NOMO-1 (cell line): ENCODE data around the gene GRID1.
"Not testable (repeated sequence)": the region's sequence is repeated elsewhere in the genome, so short reads cannot be mapped to it uniquely, and the experiment has no call there.

ENCODE experiments used
- DNase-seq, 2 experiments: peaks; one replicate each; lab custom pipeline; 2025; ENCODE audit not compliant: unreplicated experiment in 2 of 2; lab: John Stamatoyannopoulos, UW

Gene GRID1

GRCh38 chr10:86032087-86032486, 334.5 kb downstream of the GRID1 start:
- not testable (repeated sequence) for DNase-seq

DNA sequence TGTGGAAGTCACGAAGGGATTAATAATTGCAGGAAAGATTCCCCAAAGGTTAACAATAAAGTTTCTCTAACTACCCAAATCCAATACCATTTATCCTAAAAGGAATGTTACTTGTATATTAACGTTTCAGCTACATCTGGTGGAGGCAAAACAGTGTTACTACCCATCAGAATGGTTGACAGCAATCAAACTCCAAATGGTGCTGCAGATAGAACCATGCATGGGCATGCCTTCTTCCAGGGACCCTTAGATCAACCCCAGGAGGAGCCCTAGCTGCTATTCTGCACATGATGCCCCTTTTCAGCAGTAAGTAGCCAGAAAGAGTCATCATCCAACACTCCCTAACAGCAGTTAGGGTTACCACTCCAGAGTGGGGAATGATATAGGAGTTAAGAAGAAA, 336.3 kb downstream of the GRID1 start:
- DNase-seq, result no peak

- no peak for DNase-seq
Observed at GRCh38 chr10:86027346-86027745, 339.2 kb downstream of the GRID1 start.

GRCh38 chr10:86025509-86025908, 341.1 kb downstream of the GRID1 start:
- no peak for DNase-seq

DNA sequence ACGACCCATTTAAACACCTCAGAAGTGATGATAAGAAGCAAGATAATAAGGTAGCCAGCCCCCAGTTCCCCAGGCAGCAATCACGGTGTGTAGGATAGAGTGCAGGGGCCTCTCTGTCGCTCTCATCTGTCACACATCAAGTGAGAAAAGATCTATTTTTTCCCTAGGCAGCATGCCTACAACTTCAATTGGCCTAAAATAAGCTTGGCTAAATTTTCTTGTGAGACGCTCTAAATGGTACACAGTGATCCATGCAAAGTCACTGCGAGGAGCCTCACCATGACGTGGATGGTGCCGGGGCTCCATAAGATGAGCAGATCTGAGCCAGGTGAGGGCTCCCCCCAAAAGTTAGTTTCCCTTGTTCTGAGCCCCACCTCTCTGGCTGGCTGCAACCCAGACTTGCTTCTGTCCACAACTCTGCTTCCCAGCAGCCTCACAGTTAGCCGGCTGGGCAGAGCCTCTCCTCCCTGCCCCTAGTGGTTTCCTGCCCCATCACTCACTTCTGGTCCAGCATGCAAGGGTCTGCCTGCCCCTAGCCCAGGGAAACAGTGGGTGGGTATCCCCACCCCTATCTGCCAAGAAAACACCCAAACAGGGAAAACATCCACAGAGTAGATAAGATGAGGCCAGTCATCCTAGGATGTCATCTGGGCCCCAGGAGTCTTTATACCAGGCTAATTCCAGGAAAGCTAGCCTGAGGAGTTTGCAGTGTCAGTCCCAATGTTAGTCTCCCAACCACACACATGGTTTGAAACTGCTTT, 342.1 kb downstream of the GRID1 start:
- no peak for DNase-seq

DNA sequence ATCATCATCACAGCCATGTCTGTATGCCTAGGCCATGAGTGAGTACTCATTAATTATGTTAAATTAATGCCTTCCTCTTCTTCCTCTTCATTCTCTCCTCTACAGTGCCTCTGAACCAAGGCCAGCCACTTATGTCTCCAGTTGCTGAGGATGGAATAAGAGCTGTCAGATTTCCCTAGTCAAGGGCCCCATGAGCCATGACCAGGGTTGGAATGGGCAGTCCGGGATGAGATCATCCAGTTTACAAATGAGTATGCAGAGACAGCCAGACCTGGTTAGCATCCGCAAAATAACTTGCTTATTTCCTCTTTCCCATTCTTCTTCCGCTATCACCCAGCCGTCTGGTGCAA, 342.7 kb downstream of the GRID1 start:
- no peak for DNase-seq

DNA sequence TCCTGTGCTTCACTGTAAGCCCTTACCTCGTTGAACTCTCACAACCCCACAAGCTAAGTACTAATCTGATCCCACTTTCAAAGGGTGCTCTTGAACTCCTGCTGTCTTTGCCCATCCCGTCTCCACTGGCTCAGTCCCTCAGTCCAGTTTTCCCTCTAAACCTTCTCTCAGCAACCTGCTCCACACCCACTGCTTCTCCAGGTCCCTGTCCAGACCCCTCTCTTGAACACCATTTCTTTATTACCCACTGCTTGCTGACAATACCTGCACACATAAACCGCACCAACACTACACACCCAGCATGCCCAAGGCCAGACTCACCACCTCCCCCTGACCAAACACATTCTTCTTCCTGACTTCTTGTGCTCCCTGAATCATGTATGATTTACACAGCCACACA, 343.3 kb downstream of the GRID1 start:
- DNase-seq, result no peak

GRCh38 chr10:86022906-86023305, 343.7 kb downstream of the GRID1 start:
- no peak for DNase-seq

DNA sequence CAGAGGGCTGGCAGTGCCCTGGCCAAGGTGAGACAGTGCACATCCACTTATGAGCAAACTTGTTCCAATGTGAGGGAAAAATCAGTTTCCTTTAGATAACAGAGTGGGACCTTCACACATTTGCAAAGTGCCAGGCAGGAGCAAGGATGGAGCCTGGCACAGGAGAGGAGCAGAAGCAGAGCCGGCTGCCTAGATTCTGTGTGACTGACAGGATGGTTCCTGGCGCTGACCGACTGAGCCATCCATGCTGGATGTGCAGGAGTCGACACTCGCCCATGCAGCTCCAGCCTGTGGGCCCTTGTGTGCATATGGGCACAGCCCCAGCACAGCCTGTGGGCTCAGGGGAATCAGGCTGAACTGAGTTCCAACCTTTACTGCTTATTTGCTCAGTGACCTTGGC, 346.5 kb downstream of the GRID1 start:
- no peak for DNase-seq

GRCh38 chr10:86019141-86019540, 347.5 kb downstream of the GRID1 start:
- DNase-seq, result no peak

DNA sequence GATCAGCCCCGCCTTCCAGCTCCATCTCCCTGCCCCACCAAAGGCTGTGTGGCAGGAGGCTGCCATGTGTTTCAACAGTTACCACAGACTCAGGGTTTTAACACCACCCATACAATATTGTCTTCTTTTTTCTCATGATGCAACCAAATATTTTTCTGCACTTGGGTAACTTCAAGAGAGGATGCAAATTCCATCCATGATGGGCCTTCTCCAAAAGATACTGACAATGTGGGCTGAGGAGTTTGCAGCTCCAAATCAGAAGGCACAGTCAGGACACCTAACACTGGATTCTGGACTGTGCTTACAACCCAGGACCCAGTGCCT, 347.9 kb downstream of the GRID1 start:
- DNase-seq, result no peak

GRCh38 chr10:86017841-86018734, 348.5 kb downstream of the GRID1 start:
- no peak for DNase-seq

GRCh38 chr10:86013568-86013967, 353.0 kb downstream of the GRID1 start:
- no peak for DNase-seq

- DNase-seq, result no peak
Observed at GRCh38 chr10:86007171-86007570, 359.4 kb downstream of the GRID1 start.

DNA sequence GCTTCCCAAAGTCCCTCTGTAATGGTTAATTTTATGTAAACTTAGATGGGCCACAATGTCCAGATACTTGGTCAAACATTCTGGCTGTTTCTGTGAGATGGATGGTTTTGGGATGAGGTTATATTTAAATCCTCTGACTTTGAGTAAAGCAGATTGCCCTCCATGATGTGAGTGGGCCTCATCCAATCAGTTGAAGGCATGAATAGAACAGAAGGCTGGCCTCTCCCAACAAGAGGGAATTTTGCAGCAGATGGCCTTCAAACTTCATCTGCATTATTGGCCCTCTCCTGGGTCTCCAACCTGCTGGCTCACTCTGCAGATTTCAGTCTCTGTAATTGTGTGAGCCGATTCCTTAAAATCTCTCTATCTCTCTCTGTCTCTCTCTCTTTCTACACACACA, 362.3 kb downstream of the GRID1 start:
- DNase-seq, result no peak

DNA sequence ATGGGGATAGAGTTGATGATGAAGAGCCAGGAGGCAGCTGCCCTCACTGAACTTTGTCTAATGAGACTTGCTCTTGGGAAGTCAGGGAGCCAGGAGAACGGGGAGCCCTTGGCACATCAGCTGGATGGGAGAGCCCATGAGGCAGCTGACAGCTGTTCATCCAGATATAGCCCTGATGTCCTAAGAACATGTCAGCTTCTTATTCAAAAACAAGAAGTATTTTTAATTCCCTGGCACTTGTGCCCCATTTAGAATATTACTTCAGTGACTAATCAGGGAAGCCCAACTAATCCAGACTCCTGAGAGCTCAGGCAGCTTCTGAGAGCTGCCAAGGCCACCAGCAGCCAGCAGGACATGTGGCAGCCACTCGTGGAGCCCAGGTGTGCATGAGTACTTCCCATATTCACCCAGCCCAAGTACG, 363.4 kb downstream of the GRID1 start:
- no peak for DNase-seq

DNA sequence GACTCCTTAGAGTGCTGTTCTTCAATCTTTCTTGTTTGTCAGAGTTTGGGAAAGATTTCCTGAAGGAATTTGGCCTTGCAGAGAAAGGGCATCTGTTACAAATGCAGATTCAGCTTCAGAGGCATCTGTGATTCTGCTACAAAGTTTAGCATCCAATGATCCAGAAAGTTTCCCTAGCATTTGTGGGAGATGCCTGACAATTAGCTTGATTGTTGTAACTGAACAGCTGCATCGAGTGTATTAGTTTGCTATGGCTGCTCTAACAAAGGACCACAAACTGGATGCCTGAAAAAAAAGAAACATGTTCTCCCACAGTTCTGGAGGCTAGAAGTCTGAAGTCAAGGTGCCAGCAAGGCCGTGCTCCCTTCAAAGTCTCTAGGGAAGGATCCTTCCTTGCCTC, 365.1 kb downstream of the GRID1 start:
- DNase-seq, result no peak

DNA sequence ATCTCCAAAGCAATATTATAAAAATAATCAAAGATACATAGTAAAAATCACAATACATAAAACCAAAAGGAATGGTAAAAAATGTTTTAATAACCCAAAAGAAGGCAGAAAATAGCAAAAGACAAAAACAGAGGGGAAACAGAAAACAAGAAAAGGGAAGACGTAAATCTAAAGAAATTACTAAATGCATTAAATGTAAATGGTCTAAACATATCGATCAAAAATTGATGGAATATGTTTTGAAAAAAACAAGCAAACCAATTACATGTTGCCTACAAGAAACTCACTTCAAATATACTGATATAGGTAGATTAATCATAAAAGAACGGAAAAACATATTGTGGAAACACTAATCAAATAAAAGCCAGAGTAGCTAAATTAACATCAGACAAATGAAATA, 369.1 kb downstream of the GRID1 start:
- no peak for DNase-seq

GRCh38 chr10:85995791-85996190, 370.8 kb downstream of the GRID1 start:
- no peak for DNase-seq

DNA sequence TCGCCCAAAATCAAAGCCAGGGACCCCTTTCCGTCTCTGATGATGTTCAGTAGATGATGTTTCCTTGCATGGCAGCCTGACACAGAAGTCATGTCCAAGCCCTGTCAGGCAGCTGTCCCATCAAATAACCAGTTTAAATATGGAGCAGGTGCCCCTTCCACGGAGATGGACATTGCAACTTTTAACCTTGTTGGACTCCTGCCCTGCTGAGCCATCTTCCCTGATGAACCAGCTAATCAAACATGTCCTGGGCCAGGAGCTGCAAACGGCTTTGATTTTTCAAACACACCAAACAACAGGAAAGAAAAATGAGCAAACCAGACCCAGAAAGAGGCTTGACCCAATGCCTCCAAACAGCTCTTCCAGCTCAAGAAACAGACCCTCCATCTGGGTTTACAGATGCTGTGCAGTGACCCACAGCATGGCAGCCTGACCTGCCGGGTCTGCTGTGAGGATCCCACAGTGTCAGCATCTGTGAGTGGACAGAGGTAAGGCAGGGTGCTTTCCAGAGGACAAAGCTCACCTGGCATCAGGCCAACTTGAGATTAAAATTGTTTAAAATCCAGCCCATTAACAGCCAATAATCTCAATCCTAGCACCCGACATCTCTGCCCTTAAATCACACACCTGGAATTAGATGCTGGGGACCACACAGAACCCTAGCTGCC, 372.6 kb downstream of the GRID1 start:
- no peak for DNase-seq

GRCh38 chr10:85993140-85993539, 373.5 kb downstream of the GRID1 start:
- DNase-seq, result no peak

DNA sequence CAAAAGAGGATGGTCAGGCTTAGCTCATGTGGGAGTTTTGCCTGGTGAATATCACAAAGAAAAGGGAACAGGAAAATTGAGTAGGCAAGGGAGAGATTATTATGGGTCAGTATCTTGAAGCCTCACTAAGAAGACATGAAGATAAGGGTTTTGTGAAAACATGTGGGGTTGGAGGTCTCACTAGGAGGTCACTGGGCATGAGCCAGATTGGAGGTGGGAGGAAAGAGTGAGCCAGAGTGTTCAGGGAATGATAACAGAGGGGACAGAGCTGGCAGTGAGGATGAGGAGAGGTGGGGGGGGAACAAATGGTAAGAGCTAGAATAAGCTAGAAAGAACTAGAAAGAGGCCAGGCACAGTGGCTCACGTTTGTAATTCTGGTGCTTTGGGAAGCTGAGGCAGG, 374.3 kb downstream of the GRID1 start:
- no peak for DNase-seq
